Colonic mucosa (tissue), 4 donors: ENCODE results near the gene CARS1. TPM values are rescaled to one million over a fixed set of nuclear protein-coding genes. Genes with fewer than 3 reads are reported as not detected.

Experiments
- DNase-seq: peaks from one replicate; pipeline ENCODE4 v3.0.0-alpha.2; 2020
- H3K27ac ChIP-seq: fragments of 200-600 bp; one replicate; pipeline ENCODE4 v1.8.0; 2021
- H3K27me3 ChIP-seq: fragments of 200-600 bp; one replicate; pipeline ENCODE4 v1.8.0; 2021
- H3K36me3 ChIP-seq: fragments of 200-600 bp; one replicate; pipeline ENCODE4 v1.8.0; 2021
- H3K4me1 ChIP-seq: fragments of 200-600 bp; one replicate; pipeline ENCODE4 v1.8.0; 2021; ENCODE audit warnings: mild to moderate bottlenecking
- H3K4me3 ChIP-seq: fragments of 200-600 bp; one replicate; pipeline ENCODE4 v1.8.0; 2021
- H3K9ac ChIP-seq, 2 donors: one replicate each; pipeline ENCODE4 v1.7.0; 2013; ENCODE audit warnings: control low read depth in 2 of 2, low read depth in 2 of 2, low read length in 2 of 2
- H3K9me3 ChIP-seq: fragments of 200-600 bp; one replicate; pipeline ENCODE4 v1.8.0; 2021
- CTCF ChIP-seq: fragments of 200-600 bp; IDR thresholded peaks from one replicate; pipeline ENCODE4 v1.8.0; 2022; ENCODE audit warnings: antibody characterized with exemption, mild to moderate bottlenecking
- intact Hi-C: fragments of 100-400 bp; cut with DNase I; formaldehyde crosslinking; loops from one replicate; pipeline ENCODE4 v1.14.1; 2022
- total RNA-seq, 2 donors: library from RNA; stranded (reverse); fragmentation: NEBNext Ultra II Directional in 1 of 2; extraction: Animal tissue kit (Norgen Biotek cat#: 25700) in 1 of 2; gene quantifications; one replicate each; pipeline ENCODE4 v1.2.1, GENCODE V29; 2021
- donor health status: healthy.
- donor health status: DM: no; HTN: no; CAD: no.
- donor health status: DM: no; HTN: no; CAD: no.

CARS1 gene
- total RNA-seq, 2 donors from 2014 or later = 48.4 to 74.3 TPM

- TF ChIP-seq CTCF = no peak
- intact Hi-C loops = no loop called here
- no peak overlapping the region for H3K27ac ChIP-seq
- H3K4me3 ChIP-seq = no peak overlapping the region
- no peak for DNase-seq
- H3K9me3 ChIP-seq = no peaks in the 10 kb centered on the region
- peak overlapping the region in 1 of 2 donors; percentile 17 for H3K9ac ChIP-seq
- no peaks in the 10 kb centered on the region for H3K27me3 ChIP-seq
- peaks cover 6% of the 10 kb centered on the region for H3K36me3 ChIP-seq
- no peaks in the 10 kb centered on the region for H3K4me1 ChIP-seq
These were observed 13.8 kb downstream of the CARS1 start for GRCh38 chr11:3043315-3043871.

GRCh38 chr11:3042496-3043314 is 14.5 kb downstream of the CARS1 start:
- intact Hi-C loops = no loop called here
- Histone ChIP-seq H3K27ac (no peak overlapping the region), H3K4me3 (no peak overlapping the region), H3K9ac (peak overlapping the region in 1 of 2 donors; percentile 17), H3K27me3 (no peaks in the 10 kb centered on the region), H3K4me1 (no peaks in the 10 kb centered on the region), H3K9me3 (no peaks in the 10 kb centered on the region), H3K36me3 (peaks cover 7% of the 10 kb centered on the region)
- TF ChIP-seq CTCF = no peak
- DNase-seq = no peak

GRCh38 chr11:3041699-3042441 is 15.4 kb downstream of the CARS1 start:
- Histone ChIP-seq H3K9ac (no peak overlapping the region), H3K9me3 (no peaks in the 10 kb centered on the region), H3K4me1 (no peaks in the 10 kb centered on the region), H3K4me3 (no peak overlapping the region), H3K27me3 (no peaks in the 10 kb centered on the region), H3K36me3 (peaks cover 7% of the 10 kb centered on the region), H3K27ac (no peak overlapping the region)
- intact Hi-C loops = no loop called here
- DNase-seq = no peak
- no peak for TF ChIP-seq CTCF

GRCh38 chr11:3040881-3041280 is 16.3 kb downstream of the CARS1 start:
- Histone ChIP-seq H3K36me3 (peaks cover 7% of the 10 kb centered on the region), H3K27me3 (no peaks in the 10 kb centered on the region), H3K27ac (no peak overlapping the region), H3K9me3 (no peaks in the 10 kb centered on the region), H3K4me1 (no peaks in the 10 kb centered on the region), H3K4me3 (no peak overlapping the region), H3K9ac (no peak overlapping the region)
- intact Hi-C loops = no loop called here
- DNase-seq = no peak
- TF ChIP-seq CTCF = no peak

- H3K27me3 ChIP-seq = no peaks in the 10 kb centered on the region
- H3K9me3 ChIP-seq = no peaks in the 10 kb centered on the region
- intact Hi-C loops = loop anchor here (2.0 kb wide), 2 partner anchors 53 to 179 kb away; no protein-coding TSS in a partner anchor
- peaks cover 7% of the 10 kb centered on the region for H3K36me3 ChIP-seq
- no peak overlapping the region for H3K9ac ChIP-seq
- DNase-seq = no peak
- H3K4me3 ChIP-seq = no peak overlapping the region
- TF ChIP-seq CTCF = no peak
- H3K27ac ChIP-seq = no peak overlapping the region
- no peaks in the 10 kb centered on the region for H3K4me1 ChIP-seq
These were observed 19.3 kb downstream of the CARS1 start for GRCh38 chr11:3037945-3038271.
